Osteoblast (primary cell): Measurements from ENCODE around the gene ZNF256. TPM values are rescaled to one million over a fixed set of nuclear protein-coding genes. Genes with fewer than 3 reads are reported as not detected.

Experiments
- DNase-seq: peaks from one replicate; pipeline ENCODE4 v3.0.0; 2011; ENCODE audit warnings: low spot score, mixed read lengths; ENCODE audit not compliant: insufficient read length; ENCODE audit errors: missing footprints
- H2AFZ ChIP-seq: 2 replicates; pipeline ENCODE4 v1.6.0; 2011; ENCODE audit warnings: mild to moderate bottlenecking, low read length
- H3K27ac ChIP-seq: 2 replicates; pipeline ENCODE4 v1.5.1; 2011; ENCODE audit warnings: mild to moderate bottlenecking, low read depth, low read length, moderate library complexity
- H3K27me3 ChIP-seq: 2 replicates; pipeline ENCODE4 v1.6.0; 2012; ENCODE audit warnings: mild to moderate bottlenecking, control low read depth, inconsistent platforms, low read length, moderate library complexity; ENCODE audit not compliant: insufficient read depth
- H3K36me3 ChIP-seq: 2 replicates; pipeline ENCODE4 v1.5.1; 2011; ENCODE audit warnings: mild to moderate bottlenecking, low read length, control low read depth, moderate library complexity; ENCODE audit not compliant: insufficient read depth
- H3K4me1 ChIP-seq: 2 replicates; pipeline ENCODE4 v1.5.1; 2011; ENCODE audit warnings: mild to moderate bottlenecking, low read length, control low read depth, moderate library complexity; ENCODE audit not compliant: insufficient read depth
- H3K4me2 ChIP-seq: 2 replicates; pipeline ENCODE4 v1.6.0; 2011; ENCODE audit warnings: mild to moderate bottlenecking, low read length; ENCODE audit not compliant: insufficient read depth
- H3K4me3 ChIP-seq: fragments of 200-600 bp; sonication (generic); 3 replicates; pipeline ENCODE4 v1.5.1; 2012; ENCODE audit warnings: mild to moderate bottlenecking, low read length, inconsistent platforms; ENCODE audit not compliant: insufficient read depth
- H3K79me2 ChIP-seq: 2 replicates; pipeline ENCODE4 v1.6.0; 2012; ENCODE audit warnings: mild to moderate bottlenecking, low read length, control low read depth, inconsistent platforms; ENCODE audit not compliant: insufficient read depth
- H3K9me3 ChIP-seq: 2 replicates; pipeline ENCODE4 v1.5.1; 2011; ENCODE audit warnings: low read depth, low read length, control low read depth
- H4K20me1 ChIP-seq: 2 replicates; pipeline ENCODE4 v1.6.0; 2012; ENCODE audit warnings: mild to moderate bottlenecking, low read length, control low read depth; ENCODE audit not compliant: insufficient read depth
- total RNA-seq: library from RNA; depleted of rRNA; stranded (reverse); fragments of >200 nt; gene quantifications from 2 replicates; pipeline ENCODE4 v1.2.3, GENCODE V29; 2012
- TF ChIP-seq, protein P1 (sequence below): IDR thresholded peaks from 2 replicates; pipeline ENCODE4 v1.5.1; 2011; ENCODE audit warnings: mild to moderate bottlenecking, low read depth, low read length, moderate library complexity; ENCODE audit errors: extremely low read depth

The ZNF256 gene
- total RNA-seq, 1 donor = 5.8 TPM

DNA sequence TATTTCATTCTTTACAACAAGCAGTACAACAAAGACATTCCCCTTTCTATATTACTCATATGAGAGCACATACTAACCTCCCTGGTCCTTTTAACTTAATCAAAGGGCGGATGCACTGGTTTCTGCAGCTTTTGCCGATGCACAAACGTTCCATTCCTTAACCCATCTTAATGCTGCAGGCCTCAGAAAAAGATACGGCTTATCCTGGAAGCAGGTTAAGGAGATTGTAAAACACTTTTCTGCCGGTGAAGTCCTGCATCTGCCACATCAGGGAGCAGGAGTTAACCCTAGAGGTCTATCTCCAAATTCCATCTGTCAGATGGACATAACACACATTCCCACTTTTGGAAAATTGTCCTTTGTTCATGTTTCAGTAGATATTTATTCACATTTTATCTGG is 47.2 kb downstream of the ZNF256 start:
- Histone ChIP-seq H3K4me3 (no peak overlapping the region), H3K79me2 (no peaks in the 10 kb centered on the region), H3K27ac (no peak overlapping the region), H3K27me3 (no peaks in the 10 kb centered on the region), H3K9me3 (no peaks in the 10 kb centered on the region), H3K4me1 (no peaks in the 10 kb centered on the region), H4K20me1 (peaks cover 5% of the 10 kb centered on the region), H3K4me2 (no peak overlapping the region), H2AFZ (no peak overlapping the region), H3K36me3 (no peaks in the 10 kb centered on the region)
- peak; percentile 3 for DNase-seq
- TF ChIP-seq, protein P1, sequence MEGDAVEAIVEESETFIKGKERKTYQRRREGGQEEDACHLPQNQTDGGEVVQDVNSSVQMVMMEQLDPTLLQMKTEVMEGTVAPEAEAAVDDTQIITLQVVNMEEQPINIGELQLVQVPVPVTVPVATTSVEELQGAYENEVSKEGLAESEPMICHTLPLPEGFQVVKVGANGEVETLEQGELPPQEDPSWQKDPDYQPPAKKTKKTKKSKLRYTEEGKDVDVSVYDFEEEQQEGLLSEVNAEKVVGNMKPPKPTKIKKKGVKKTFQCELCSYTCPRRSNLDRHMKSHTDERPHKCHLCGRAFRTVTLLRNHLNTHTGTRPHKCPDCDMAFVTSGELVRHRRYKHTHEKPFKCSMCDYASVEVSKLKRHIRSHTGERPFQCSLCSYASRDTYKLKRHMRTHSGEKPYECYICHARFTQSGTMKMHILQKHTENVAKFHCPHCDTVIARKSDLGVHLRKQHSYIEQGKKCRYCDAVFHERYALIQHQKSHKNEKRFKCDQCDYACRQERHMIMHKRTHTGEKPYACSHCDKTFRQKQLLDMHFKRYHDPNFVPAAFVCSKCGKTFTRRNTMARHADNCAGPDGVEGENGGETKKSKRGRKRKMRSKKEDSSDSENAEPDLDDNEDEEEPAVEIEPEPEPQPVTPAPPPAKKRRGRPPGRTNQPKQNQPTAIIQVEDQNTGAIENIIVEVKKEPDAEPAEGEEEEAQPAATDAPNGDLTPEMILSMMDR = no peak

Other genes with a start within 250 kb of the ZNF256 start
- gene ZNF154, start 238.5 kb downstream of the ZNF256 start, total RNA-seq = 6.8 and 7.6 TPM in 2 replicates
- 11.2 TPM in 2 replicates for gene ZNF671, start 220.1 kb downstream of the ZNF256 start, total RNA-seq
- gene ZNF776, start 200.9 kb downstream of the ZNF256 start, total RNA-seq = 15.9 and 16.3 TPM in 2 replicates
- 19.5 and 21.5 TPM in 2 replicates for gene ZNF586, start 178.0 kb downstream of the ZNF256 start, total RNA-seq
- 5.8 and 5.9 TPM in 2 replicates for gene ZNF552, start 132.8 kb downstream of the ZNF256 start, total RNA-seq
- gene ZNF587B, start 117.4 kb downstream of the ZNF256 start, total RNA-seq = 21.2 and 24.2 TPM in 2 replicates
- gene ZNF587, start 97.8 kb downstream of the ZNF256 start, total RNA-seq = 21.8 and 26.4 TPM in 2 replicates
- gene ZNF814, start 58.7 kb downstream of the ZNF256 start, total RNA-seq = 12.7 and 15.9 TPM in 2 replicates
- gene ZNF417, start 31.1 kb downstream of the ZNF256 start, total RNA-seq = 20.6 TPM in 2 replicates
- gene ZNF418, start 12.3 kb downstream of the ZNF256 start, total RNA-seq = 4.7 and 5.1 TPM in 2 replicates
- gene C19orf18, start 26.8 kb upstream of the ZNF256 start, total RNA-seq = 0.36 TPM in 1 of 2 replicates, not detected in the other
- gene ZNF606, start 55.1 kb upstream of the ZNF256 start, total RNA-seq = 16.3 and 17.4 TPM in 2 replicates
- gene ZSCAN1, start 86.3 kb upstream of the ZNF256 start, total RNA-seq = 0.36 TPM in 1 of 2 replicates, not detected in the other
- gene ZNF135, start 111.6 kb upstream of the ZNF256 start, total RNA-seq = 6.5 and 8.3 TPM in 2 replicates
- 49.8 and 60.4 TPM in 2 replicates for gene ZSCAN18, start 150.5 kb upstream of the ZNF256 start, total RNA-seq
- 11.9 and 12.7 TPM in 2 replicates for gene ZNF329, start 203.1 kb upstream of the ZNF256 start, total RNA-seq
- 10.9 and 11.2 TPM in 2 replicates for gene ZNF274, start 235.4 kb upstream of the ZNF256 start, total RNA-seq